ENCODE measurements around the gene PRAME. TPM values are rescaled to one million over a fixed set of nuclear protein-coding genes. Genes with fewer than 3 reads are reported as not detected.

Gene PRAME
- total and polyA plus RNA-seq, 2 donors (not counting 3 experiments of a cell fraction or from before 2014, with no cell fraction given), result 0.07 TPM; not detected in 1

DNA sequence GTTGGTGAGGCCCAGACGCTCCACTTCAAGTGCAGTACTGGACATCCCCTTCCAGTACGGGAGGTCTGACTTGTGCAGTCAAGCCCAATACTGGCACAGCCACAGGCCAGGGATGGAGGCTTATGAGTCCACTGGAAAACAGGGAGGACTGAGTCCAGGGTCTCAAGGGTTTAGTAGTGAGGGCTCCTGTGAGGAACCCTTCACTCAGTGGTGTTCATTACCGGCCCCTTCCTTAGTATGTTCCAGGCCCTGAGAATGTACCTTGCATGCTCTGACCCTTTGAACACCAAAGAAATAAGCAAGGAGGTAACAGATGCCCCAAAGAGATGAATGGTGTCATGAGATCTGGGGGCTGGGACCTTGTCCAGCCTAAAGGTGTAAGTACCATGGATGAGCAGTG, 11.8 kb downstream of the PRAME start:
- H3K4me3 ChIP-seq (replicated peaks in 1 of 3; ENCODE audit: insufficient read depth in 1 of 3, low read depth in 1 of 3, low read length in 3 of 3), result no peak overlapping the region
- POLR2A ChIA-PET, result no interaction called here
- no peaks in the 10 kb centered on the region for H3K9me3 ChIP-seq (replicated peaks; ENCODE audit: control insufficient read depth, insufficient read depth, low read length)
- DNase-seq (ENCODE audit: low read depth, low spot score), result no peak
- H3K79me2 ChIP-seq (ENCODE audit: control insufficient read depth, insufficient read depth, low read length), result no peaks in the 10 kb centered on the region
- no peaks in the 10 kb centered on the region for H3K9me1 ChIP-seq (replicated peaks; ENCODE audit: control insufficient read depth, extremely low read depth, insufficient read depth, low read length)
- H3K27ac ChIP-seq (ENCODE audit: insufficient read depth, low read depth, low read length), result no peak overlapping the region
- dilution Hi-C loops (cut with MboI; ENCODE audit: extremely low pct_ligation_motif_present, low sequenced_read_pairs), result no loop called here
- H4K20me1 ChIP-seq (replicated peaks; ENCODE audit: control insufficient read depth, extremely low read depth, insufficient read depth, low read length), result no peaks in the 10 kb centered on the region
- no peaks in the 10 kb centered on the region for H3K36me3 ChIP-seq (ENCODE audit: control insufficient read depth in 2 of 2, extremely low read depth in 1 of 2, insufficient read depth in 2 of 2, low read length in 2 of 2)
- no peaks in the 10 kb centered on the region for H3K4me1 ChIP-seq (ENCODE audit: control insufficient read depth, extremely low read depth, insufficient read depth, low read length)
- no peak for FAIRE-seq
- no peak overlapping the region for H2AFZ ChIP-seq (ENCODE audit: low read depth, low read length)
- no TSS peak for BruUV-seq (replicated peaks)
- no peak overlapping the region for H3K9ac ChIP-seq (replicated peaks; ENCODE audit: extremely low read depth, insufficient read depth, low read length)
- peaks cover 2 to 7% of the 10 kb centered on the region in 2 experiments for H3K27me3 ChIP-seq (ENCODE audit: control insufficient read depth in 2 of 2, insufficient read depth in 2 of 2, low read length in 2 of 2)
- intact Hi-C loops (cut with micrococcal nuclease), result no loop called here
- H3K4me2 ChIP-seq (ENCODE audit: insufficient read depth, low read length), result no peak overlapping the region
- no peak for TF ChIP-seq MYC (IDR thresholded peaks at IDR 0.05; ENCODE audit: low read depth, low read length)
- TF ChIP-seq, protein P1, sequence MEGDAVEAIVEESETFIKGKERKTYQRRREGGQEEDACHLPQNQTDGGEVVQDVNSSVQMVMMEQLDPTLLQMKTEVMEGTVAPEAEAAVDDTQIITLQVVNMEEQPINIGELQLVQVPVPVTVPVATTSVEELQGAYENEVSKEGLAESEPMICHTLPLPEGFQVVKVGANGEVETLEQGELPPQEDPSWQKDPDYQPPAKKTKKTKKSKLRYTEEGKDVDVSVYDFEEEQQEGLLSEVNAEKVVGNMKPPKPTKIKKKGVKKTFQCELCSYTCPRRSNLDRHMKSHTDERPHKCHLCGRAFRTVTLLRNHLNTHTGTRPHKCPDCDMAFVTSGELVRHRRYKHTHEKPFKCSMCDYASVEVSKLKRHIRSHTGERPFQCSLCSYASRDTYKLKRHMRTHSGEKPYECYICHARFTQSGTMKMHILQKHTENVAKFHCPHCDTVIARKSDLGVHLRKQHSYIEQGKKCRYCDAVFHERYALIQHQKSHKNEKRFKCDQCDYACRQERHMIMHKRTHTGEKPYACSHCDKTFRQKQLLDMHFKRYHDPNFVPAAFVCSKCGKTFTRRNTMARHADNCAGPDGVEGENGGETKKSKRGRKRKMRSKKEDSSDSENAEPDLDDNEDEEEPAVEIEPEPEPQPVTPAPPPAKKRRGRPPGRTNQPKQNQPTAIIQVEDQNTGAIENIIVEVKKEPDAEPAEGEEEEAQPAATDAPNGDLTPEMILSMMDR (IDR thresholded peaks at IDR 0.05; ENCODE audit: extremely low read depth in 1 of 2, insufficient read depth in 1 of 2, low read depth in 1 of 2, low read length in 2 of 2), result no peak
- TF ChIP-seq GATA2 (IDR thresholded peaks at IDR 0.05; ENCODE audit: insufficient read depth, insufficient read length, low read depth, low read length), result no peak
- TF ChIP-seq, protein P2, sequence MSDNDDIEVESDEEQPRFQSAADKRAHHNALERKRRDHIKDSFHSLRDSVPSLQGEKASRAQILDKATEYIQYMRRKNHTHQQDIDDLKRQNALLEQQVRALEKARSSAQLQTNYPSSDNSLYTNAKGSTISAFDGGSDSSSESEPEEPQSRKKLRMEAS (IDR thresholded peaks at IDR 0.05; ENCODE audit: insufficient read depth, insufficient read length), result no peak
- TF ChIP-seq POLR2AphosphoS5 (IDR thresholded peaks at IDR 0.05; ENCODE audit: insufficient read depth, low read depth, low read length), result no peak
- TF ChIP-seq EZH2 (IDR thresholded peaks at IDR 0.05; ENCODE audit: borderline replicate concordance, low read depth, low read length, severe bottlenecking), result no peak
- CTCF ChIA-PET, result interaction anchor here (2.5 kb wide), 1 partner anchor 40 kb away, joined by 13 read pairs; no protein-coding TSS in a partner anchor

All from endothelial cell of umbilical vein (primary cell).